GM23338 (cell line): Measurements from ENCODE around the gene DIP2C.

ENCODE experiments used
- CREB1 ChIP-seq: fragments of 250-450 bp; sonication (Bioruptor Pico); IDR thresholded peaks from 2 replicates; pipeline ENCODE4 v1.5.0; 2020; ENCODE audit warnings: low read depth, mild to moderate bottlenecking, moderate library complexity
- CTCF ChIP-seq, 2 experiments: fragments of 200-600 bp in 1 of 2; sonication (generic) in 1 of 2; conservative IDR thresholded peaks; 2 replicates each; pipeline versions ENCODE4 v1.5.1 to v1.6.1; 2016 to 2017; ENCODE audit warnings: antibody characterized with exemption in 2 of 2, low read depth in 2 of 2, mild to moderate bottlenecking in 2 of 2, moderate library complexity in 1 of 2
- EZH2 ChIP-seq: fragments of 200-600 bp; sonication (generic); IDR thresholded peaks from one replicate; pipeline ENCODE4 v1.8.0; 2017; ENCODE audit warnings: antibody characterized with exemption, mild to moderate bottlenecking, low read depth; ENCODE audit not compliant: unreplicated experiment
- EZH2phosphoT487 ChIP-seq: fragments of 200-600 bp; sonication (generic); IDR thresholded peaks from one replicate; pipeline ENCODE4 v1.8.1; 2018; ENCODE audit warnings: antibody characterized with exemption; ENCODE audit not compliant: unreplicated experiment
- JUNB ChIP-seq: IDR thresholded peaks from one replicate; pipeline ENCODE4 v1.6.1; 2016; ENCODE audit warnings: antibody characterized with exemption; ENCODE audit not compliant: unreplicated experiment
- POLR2AphosphoS5 ChIP-seq: IDR thresholded peaks from 2 replicates; pipeline ENCODE4 v1.6.1; 2016; ENCODE audit warnings: antibody characterized with exemption, low read depth
- TF ChIP-seq, protein P1 (sequence below): IDR thresholded peaks from one replicate; pipeline ENCODE4 v1.6.1; 2018; ENCODE audit warnings: antibody characterized with exemption; ENCODE audit not compliant: unreplicated experiment

DNA sequence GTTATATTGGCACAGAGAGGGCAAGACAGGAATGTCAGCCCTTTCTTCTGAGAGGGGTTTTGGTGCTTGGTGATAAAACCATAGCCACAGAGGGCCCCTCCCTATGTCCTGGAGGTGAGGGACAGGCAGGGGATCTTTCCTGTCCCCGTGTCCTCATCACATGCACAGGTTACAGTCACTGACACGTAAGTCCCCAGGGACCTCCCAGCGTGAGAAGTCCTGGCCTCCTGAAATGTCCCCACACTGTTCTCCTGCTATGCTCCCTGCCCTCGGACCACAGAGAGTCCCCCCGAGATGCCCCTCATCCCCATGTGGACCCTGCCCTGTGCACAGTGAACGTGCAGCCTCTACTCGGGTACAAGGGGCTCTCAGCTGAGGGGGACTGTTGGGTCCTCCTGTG is 293.8 kb downstream of the DIP2C start:
- no peak for TF ChIP-seq CREB1
- no peak for TF ChIP-seq CTCF (conservative IDR thresholded peaks at IDR 0.05; ENCODE audit: low read depth in 2 of 2)
- no peak for TF ChIP-seq POLR2AphosphoS5
- TF ChIP-seq EZH2phosphoT487 = no peak
- TF ChIP-seq, protein P1, sequence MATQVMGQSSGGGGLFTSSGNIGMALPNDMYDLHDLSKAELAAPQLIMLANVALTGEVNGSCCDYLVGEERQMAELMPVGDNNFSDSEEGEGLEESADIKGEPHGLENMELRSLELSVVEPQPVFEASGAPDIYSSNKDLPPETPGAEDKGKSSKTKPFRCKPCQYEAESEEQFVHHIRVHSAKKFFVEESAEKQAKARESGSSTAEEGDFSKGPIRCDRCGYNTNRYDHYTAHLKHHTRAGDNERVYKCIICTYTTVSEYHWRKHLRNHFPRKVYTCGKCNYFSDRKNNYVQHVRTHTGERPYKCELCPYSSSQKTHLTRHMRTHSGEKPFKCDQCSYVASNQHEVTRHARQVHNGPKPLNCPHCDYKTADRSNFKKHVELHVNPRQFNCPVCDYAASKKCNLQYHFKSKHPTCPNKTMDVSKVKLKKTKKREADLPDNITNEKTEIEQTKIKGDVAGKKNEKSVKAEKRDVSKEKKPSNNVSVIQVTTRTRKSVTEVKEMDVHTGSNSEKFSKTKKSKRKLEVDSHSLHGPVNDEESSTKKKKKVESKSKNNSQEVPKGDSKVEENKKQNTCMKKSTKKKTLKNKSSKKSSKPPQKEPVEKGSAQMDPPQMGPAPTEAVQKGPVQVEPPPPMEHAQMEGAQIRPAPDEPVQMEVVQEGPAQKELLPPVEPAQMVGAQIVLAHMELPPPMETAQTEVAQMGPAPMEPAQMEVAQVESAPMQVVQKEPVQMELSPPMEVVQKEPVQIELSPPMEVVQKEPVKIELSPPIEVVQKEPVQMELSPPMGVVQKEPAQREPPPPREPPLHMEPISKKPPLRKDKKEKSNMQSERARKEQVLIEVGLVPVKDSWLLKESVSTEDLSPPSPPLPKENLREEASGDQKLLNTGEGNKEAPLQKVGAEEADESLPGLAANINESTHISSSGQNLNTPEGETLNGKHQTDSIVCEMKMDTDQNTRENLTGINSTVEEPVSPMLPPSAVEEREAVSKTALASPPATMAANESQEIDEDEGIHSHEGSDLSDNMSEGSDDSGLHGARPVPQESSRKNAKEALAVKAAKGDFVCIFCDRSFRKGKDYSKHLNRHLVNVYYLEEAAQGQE = no peak
- TF ChIP-seq EZH2 = no peak
- no peak for TF ChIP-seq JUNB
